ENCODE results near the gene TRIM67.

TRIM67 gene

DNA sequence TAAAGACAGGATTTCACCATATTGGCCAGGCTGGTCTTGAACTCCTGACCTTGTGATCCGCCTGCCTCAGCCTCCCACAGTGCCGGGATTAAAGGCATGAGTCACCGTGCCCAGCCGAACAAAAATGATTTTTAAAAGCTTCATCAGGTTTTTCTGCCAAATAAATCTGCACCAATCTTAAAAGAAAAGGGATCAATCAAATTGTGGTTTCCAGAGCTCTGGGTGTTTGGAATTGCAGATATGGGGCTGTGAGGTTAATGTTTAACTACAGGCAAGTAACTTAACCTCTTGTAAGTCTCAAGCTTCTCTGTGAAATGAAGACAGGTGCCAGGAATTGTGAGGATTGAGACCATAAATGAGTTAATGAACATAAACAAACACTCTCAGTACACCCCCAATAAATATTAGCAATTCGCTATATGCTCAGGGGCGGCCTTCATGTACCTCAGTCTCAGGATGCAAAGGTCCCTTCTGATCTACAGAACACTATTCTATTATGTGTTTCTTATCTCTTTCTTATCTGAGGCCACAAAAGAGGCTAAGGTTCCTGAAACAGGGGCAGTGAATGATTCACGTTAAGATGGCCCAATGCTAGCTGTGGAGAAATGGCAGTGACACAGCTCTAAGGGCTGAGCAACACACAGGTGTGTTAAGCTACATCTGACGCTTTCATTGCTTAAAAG is 72.0 kb downstream of the TRIM67 start:
- DNase-seq (ENCODE audit: low read depth): no peak

DNA sequence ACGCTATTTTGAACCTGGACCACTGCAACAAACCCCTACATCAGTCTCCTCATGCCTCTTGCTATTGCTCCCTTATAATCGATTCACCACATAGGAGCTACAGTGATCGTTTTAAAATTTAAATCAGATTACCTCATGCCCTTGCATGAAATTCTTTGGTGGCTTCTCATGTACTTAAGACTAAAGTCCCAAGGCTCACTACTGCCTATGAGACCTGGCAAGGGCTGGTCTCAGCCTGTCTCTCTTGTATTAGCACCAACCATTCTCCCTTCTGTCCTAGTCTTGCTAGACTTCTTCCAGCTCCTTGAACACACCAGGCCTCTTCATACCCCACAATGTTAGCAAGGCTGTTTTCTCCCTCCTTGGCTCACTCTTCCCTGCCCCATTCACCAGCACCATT is 72.6 kb downstream of the TRIM67 start:
- DNase-seq (ENCODE audit: low read depth): no peak

DNA sequence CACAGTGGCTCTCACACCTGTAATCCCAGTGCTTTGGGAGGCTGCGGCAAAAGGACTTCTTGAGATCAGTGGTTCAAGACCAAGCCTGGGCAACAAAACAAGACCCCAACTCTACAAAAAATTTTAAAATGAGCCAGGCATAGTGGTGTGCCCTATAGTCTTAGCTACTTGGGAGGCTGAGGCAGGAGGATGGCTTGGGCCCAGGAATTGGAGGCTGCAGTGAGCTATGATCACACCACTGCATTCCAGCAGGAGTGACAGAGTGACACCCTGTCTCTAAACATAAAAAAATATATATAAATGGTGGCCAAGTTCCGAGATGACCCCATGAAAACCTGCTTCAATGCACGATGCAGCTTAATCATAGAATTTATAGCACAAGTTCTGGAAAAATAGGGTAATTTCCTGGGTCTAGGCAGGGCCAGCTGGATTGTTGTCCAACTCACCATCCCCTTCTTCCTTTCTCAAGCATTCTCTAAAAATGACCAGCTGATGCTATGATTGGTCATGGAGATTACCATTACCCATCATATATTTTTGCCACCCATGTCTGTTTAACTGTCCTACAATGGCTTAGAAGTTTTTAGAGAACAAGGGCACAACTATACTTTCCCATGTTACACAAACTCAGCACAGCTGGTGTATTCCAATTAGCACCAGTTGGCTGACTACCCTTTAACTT is 73.8 kb downstream of the TRIM67 start:
- DNase-seq (ENCODE audit: low read depth): no peak

DNA sequence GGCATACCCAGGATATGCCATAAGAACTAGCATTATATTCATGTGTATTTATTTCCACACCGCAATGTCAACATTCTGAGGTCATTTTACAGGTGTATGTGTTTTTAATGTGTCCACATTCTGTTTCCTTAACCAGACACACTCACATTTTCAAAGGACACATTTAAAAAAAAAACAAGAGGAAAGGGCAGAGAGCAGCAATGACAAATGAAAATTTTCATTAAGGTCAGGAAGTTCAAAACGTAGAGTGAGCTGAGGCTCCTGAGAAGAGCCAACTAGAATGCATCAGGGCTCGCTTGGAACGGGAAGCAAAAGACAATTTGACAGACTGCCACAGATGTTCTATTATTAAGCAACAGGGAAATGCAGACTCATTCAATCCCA is 74.3 kb downstream of the TRIM67 start:
- no peak for DNase-seq (ENCODE audit: low read depth)

DNA sequence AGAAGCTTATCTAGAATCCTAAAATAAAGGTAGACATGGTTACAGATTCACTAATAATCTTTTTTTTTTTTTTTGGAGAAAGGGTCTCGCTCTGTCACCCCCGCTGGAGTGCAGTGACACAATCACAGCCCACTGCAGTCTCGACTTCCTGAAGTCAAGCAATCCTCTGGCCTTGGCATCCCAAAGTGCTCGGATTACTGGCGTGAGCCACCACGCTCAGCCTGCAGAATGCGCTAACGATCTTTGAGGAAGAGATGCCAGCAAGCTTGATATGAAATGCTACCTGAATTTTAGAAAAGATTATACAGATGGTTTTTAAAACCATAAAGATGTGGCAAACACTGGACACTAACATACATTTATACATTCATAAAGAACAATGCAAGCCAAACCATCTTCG is 75.1 kb downstream of the TRIM67 start:
- no peak for DNase-seq (ENCODE audit: low read depth)

DNA sequence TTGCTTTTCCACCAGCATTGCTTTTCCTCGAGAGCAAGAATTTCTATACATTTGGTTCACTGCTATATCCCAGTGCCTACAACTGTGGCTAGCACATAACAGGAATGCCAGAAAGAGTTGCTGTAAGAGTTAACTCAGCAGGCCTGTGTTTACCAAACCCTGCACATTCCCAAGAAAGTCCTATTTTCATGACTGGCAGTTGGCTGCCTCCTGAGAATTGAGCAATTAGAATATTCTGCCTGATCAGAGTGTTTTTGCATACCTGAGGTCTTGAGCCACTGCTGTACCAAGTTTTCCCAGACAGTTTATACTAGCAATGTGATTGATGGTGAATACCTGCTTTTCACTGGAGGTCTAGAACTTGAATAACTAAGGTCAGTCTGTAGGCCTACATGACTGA is 76.4 kb downstream of the TRIM67 start:
- no peak for DNase-seq (ENCODE audit: low read depth)

DNA sequence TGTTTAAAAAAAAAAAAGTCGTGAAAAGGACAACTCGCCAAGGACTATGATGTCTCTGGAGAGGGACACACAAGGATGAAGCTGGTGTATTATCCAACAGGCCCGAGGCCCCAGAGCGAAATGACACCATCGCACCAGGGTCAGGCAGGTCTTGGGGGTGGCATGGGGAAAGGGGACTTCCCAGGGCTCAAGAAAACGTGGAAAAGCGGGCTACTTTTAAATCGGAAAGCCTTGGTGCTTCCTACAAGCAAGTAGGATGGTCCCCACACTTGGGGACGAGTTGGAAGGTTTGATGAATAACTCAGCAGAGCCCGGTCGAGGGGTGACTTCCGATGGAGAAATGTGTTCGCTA is 78.6 kb downstream of the TRIM67 start:
- DNase-seq (ENCODE audit: low read depth): no peak

DNA sequence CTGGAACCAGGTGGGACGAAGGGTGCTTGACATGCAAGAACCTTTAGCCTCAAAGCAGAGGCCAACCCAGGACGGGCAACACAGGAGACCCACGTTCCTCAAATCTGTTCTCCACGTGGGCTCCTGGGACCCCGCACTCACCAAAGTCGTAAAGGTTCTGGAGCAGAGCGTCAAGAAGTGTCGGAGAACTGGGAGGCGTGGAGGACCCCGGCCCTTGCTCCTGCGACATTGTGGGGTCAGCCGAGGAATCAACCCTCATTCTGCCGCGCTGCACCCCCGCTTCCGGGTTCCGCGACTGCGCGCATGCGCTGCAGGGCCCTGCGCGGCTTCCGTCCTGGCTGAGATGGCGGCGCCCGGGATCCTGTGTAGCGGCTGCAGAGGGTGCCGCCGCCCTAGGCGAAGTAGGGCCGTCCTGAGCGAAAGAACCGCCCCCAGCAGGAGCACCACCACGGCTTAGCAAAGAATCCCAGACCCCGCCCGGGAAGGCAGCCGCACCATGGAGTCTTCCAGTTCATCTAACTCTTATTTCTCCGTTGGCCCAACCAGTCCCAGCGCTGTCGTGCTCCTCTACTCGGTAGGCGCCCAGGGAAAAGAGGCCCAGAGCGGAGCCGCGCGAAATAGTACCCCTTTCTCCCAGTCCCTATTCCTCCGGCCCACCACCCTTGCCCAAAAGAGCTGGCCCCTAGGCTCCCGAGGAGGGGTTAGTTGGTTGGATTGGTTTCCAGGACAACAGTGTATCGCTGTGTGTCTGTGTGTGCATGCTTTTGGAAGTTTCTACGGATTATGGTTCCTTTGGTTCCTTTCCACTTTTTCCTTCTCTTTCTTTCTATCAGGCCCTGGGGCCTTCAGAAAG is 79.3 kb downstream of the TRIM67 start, which contains the start of gene GNPAT:
Gene GNPAT, plus strand, starts transcription at position 330 of the 853 bp plus-strand sequence. Its CDS starts 167 bp downstream, at position 497.
- DNase-seq (ENCODE audit: low read depth): peak; percentile 86

DNA sequence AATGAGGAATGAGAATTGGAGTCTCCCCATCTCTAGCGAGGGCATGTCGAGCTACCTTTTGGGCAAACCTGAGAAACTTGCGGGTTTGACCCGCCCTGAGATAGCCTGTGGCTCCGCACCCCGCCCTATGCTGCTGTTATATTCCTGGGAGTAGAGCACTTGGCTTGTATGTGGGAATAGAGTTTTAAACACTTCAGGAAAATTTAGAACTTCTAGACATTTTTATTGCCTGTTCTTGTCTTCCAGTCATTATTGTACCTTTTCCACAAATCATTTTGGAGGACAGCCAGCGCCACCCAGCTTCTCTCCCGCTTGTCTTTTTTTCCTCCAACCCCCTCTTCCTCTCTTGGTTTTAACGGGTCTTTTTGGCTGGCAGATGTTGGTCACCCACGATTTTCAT is 79.9 kb downstream of the TRIM67 start:
- DNase-seq (ENCODE audit: low read depth): no peak

DNA sequence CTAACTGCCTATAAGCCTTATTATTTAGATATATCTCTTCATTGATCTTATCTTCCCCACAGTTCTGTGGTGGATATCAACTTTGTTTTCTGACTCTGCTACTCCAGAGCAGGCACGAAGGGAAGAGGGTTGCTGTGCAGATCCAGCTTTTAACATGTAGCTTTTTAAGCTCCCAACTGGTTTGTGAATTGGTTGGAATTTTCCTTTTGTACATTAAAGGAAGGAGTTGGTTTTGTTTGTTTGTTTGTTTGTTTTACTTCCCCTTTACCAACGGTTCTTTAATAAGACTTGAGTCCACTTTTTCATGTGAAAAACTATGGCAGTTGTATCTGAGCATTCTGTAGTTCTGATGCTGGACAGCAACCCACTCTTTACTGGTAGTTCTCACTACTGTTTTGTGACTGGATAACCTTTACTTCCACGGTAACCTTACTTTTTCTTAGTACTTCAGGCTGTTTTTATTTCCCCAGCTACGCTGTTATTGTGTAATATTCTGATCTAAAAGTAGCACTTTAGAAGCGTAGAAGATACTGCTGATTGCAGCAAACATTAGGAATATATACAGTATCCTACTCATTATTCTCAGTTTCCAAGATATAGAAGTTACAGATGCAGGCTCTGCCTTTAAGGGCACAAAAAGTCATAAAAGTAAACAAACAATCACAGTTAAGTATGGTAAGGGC is 80.8 kb downstream of the TRIM67 start:
- DNase-seq (ENCODE audit: low read depth): no peak

DNA sequence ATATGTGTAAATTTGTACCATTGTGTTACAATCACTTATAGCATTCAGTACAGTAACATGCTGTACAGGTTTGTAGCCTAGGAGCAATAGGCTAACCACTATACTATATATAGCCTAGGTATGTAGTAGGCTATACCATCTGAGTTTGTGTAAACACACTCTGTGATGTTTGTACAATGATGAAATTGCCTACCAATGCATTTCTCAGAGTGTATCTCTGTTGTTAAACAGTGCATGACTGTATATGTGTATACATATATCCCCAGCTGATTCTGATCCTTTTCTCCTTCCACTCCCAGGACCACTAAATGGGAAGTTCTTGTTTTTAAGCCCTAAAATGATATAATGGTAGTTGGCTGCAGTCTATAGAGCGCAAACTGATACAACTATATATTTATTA is 86.9 kb downstream of the TRIM67 start:
- no peak for DNase-seq (ENCODE audit: low read depth)

DNA sequence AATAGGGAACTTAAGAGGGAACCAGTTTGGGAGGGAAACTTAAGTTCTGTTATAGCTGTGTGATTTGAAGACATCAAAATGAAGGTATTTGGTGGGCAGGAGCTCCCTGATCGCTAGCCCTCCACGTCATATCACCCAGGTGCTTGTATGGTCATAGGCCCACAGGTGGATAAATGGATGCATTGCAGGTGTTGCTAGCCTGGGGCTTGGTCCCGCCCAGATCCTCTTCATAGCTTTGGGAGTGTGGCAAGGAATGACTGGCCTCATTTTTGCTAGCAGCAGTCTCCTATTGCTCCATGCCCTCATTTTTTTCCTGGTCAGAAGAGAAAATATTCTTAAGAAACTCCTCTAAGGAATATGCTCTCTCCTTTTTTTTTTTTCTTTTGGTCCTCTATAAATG is 90.5 kb downstream of the TRIM67 start:
- DNase-seq (ENCODE audit: low read depth): no peak

DNA sequence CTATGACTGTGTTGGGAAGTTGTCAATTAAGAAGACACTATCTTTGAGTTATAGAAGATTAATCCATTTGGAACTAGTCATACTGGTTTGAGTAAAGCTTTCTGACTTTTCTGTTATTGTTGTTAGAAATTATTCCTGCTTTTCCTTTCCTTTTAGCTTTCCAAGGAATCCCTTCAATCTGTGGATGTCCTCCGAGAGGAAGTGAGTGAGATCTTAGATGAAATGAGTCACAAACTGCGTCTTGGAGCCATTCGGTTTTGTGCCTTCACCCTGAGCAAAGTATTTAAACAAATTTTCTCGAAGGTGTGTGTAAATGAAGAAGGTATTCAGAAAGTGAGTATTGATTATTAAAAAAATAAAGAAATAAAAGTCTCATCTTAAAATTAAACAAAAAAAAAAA is 98.5 kb downstream of the TRIM67 start:
- no peak for DNase-seq (ENCODE audit: low read depth)

DNA sequence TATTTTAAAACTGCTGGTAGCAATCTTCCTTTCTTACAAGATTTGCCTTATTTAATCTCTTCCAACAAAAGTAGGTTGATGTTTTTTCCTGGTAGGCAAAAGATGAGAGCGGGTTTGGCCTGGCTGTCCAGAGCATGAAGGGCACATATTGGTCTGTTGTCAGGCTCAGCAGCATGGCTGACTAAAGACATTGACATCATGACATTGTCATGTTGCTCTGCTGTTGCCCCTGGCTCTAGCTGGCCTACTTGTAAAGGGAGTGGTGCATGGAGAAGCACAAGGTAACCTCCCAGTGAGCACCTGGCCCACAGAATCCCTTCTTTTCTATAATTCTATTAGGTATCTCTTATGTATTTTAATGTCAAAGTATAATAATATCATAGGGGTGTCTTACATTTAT is 102.8 kb downstream of the TRIM67 start:
- DNase-seq (ENCODE audit: low read depth): no peak

DNA sequence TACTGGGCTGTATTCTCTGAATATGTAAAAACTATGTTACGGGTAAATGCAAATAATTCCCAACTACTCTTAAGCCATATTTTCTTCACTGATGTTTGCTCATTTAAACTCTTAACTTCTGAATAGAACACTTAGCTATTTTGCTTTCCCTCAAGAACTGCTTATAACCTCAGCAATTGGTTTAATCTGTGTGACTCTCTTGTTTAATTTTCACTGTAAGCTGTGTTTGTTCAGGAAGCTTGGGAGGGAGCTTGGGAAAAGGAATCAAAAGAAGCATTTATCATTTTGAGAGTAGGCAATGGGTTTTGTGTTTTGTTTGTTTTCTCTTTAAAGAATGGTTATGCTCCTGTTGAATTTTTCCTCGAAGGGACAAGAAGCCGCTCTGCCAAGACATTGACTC is 103.5 kb downstream of the TRIM67 start:
- no peak for DNase-seq (ENCODE audit: low read depth)

DNA sequence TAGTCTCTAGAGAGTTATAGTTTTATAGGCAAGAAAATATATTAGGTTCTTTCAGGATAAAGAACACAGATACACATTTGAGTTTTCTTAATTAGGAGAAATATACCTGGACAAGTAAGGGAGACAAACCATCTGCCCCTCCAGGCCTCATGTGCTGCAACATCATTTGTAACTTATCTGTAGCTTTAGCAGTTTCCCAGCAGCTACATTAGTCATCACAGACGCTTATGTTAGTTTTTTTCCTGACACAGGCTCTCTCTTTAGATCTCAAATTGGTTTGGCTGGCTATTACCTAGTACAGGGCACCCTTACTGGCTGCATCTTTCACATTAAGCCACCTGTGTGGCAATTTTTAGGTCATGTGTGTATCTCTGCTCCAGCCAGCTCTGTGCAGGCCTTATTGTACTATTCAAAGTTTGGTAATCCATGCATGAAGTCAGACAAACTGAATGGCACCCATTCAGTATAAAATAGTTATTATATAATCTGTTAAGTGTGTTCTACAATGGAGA is 105.0 kb downstream of the TRIM67 start:
- no peak for DNase-seq (ENCODE audit: low read depth)

Measured in stimulated activated CD8-positive, alpha-beta memory T cell treated with anti-CD3 and anti-CD28 coated beads, Interleukin-12 subunit alpha, Interleukin-12 subunit beta, amount 100 ng/mL, for 4 hours (primary cell).